Measurements from ENCODE around the gene VPS18.

The VPS18 gene

DNA sequence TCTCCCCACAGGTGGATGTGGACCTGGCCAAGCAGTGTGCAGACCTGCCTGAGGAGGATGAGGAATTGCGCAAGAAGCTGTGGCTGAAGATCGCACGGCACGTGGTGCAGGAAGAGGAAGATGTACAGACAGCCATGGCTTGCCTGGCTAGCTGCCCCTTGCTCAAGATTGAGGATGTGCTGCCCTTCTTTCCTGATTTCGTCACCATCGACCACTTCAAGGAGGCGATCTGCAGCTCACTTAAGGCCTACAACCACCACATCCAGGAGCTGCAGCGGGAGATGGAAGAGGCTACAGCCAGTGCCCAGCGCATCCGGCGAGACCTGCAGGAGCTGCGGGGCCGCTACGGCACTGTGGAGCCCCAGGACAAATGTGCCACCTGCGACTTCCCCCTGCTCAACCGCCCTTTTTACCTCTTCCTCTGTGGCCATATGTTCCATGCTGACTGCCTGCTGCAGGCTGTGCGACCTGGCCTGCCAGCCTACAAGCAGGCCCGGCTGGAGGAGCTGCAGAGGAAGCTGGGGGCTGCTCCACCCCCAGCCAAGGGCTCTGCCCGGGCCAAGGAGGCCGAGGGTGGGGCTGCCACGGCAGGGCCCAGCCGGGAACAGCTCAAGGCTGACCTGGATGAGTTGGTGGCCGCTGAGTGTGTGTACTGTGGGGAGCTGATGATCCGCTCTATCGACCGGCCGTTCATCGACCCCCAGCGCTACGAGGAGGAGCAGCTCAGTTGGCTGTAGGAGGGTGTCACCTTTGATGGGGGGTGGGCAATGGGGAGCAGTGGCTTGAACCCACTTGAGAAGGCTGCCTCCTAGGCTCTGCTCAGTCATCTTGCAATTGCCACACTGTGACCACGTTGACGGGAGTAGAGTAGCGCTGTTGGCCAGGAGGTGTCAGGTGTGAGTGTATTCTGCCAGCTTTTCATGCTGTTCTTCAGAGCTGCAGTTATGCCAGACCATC, 8.6 kb downstream of the VPS18 start:
- Histone ChIP-seq H3K4me3 (no peak overlapping the region), H3K27ac (peak overlapping the region in 1 of 2 donors; percentile 36)
- no peak for TF ChIP-seq CTCF (IDR thresholded peaks at IDR 0.05)
- no peak for DNase-seq (ENCODE audit: low spot score)

GRCh38 chr15:40904552-40905201, 10.4 kb downstream of the VPS18 start:
- Histone ChIP-seq H3K4me3 (no peak overlapping the region), H3K27ac (peak overlapping the region in 1 of 2 donors; percentile 26)
- no peak for DNase-seq (ENCODE audit: low spot score)
- no peak for TF ChIP-seq CTCF (IDR thresholded peaks at IDR 0.05)

DNA sequence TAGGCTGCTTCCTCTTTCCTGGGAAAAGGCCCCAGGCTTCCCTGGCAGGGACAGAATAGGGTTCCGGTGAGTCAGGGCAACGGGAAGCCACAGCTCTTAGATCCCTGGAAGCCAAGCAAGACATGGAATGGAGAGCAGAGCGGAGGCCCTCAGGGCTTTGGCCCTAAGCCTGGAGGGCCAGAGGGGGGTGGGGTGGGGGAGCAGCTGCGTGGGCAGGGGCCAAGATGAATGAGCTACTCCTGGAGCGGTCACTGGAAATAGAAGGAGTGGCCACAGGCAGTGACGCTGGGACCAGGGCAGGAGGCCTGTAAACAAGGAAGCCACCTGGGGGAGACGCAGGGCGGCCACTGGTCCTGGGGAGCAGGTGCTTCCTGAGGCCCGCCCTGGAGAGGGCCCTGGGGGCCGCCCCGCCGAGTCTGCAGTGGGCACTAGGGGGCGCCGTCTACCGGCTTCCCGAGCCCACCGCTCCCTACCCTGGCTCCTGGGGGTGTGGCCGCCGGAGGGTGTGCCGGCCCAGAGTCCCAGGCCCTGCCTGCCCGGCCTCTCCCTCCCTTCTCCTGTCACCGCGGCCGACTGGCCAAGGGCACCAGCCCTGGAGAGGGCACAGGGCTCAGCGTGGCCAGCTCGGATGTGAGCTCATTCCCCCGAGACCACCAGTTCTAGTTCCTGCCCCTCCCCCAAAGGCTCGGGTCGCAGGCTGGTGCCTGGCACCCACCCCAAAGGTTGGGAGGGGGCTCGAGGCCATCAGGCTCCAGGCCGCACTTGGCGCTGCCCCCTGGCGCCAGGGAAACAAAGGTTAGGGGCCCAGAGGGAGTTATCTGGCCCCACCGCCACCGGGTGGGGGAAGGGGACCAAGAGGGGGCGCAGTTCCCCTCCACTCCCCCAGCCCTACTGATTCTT, 12.1 kb downstream of the VPS18 start:
- H3K4me3 ChIP-seq, result peak overlapping the region; percentile 70
- peak overlapping the region; percentile 87 to 93 for H3K27ac ChIP-seq
- peak; percentile 70 for TF ChIP-seq CTCF (IDR thresholded peaks at IDR 0.05)
- peak; percentile 94 for DNase-seq (ENCODE audit: low spot score)

GRCh38 chr15:40906991-40907802, 12.9 kb downstream of the VPS18 start:
- TF ChIP-seq CTCF (IDR thresholded peaks at IDR 0.05), result no peak
- Histone ChIP-seq H3K4me3 (peak overlapping the region; percentile 70), H3K27ac (peak overlapping the region; percentile 87 to 93)
- DNase-seq (ENCODE audit: low spot score), result no peak

GRCh38 chr15:40908095-40908494, 13.8 kb downstream of the VPS18 start:
- Histone ChIP-seq H3K4me3 (no peak overlapping the region), H3K27ac (peak overlapping the region in 1 of 2 donors; percentile 93)
- DNase-seq (ENCODE audit: low spot score), result no peak
- TF ChIP-seq CTCF (IDR thresholded peaks at IDR 0.05), result no peak
